HG03108 (cell line): ENCODE results near the gene SPTBN4.
A peak's percentile ranks its signal among the peaks of the same experiment; 100 is the strongest.
"Not testable (repeated sequence)": the region's sequence is repeated elsewhere in the genome, so short reads cannot be mapped to it uniquely, and the experiment has no call there.

ENCODE experiments used
- ATAC-seq: cut with Tn5 transposase; IDR thresholded peaks from one replicate; pipeline ENCODE4 v1.9.1; 2021; ENCODE audit warnings: moderate library complexity; ENCODE audit not compliant: unreplicated experiment

Gene SPTBN4

DNA sequence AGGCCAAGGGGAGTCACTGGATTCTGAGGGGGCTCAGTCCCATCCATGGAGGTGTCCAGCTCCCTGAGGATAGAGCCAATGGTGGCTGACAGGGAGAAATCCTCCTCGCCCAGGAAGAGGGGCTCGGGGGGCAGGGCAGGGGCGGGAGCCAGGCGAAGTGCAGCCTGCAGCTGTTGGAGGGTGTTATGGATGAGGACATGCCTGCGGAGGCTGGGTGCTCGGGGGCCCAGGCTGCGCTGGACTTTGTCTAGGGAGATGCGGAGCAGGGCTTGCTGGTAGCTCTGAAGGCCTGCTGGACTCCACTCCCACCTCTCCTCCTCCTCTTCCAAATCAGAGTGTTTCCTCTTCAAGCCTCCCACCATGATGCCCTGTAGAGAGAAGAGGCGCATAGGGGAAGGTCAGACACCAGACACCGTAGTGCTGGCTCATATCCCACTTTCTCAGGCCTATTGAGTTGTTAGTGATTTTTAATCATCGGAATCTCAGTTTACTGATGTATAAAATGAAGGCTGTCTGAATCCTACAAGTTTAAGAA lies 25.0 kb upstream of the SPTBN4 start:
- no peak for ATAC-seq

DNA sequence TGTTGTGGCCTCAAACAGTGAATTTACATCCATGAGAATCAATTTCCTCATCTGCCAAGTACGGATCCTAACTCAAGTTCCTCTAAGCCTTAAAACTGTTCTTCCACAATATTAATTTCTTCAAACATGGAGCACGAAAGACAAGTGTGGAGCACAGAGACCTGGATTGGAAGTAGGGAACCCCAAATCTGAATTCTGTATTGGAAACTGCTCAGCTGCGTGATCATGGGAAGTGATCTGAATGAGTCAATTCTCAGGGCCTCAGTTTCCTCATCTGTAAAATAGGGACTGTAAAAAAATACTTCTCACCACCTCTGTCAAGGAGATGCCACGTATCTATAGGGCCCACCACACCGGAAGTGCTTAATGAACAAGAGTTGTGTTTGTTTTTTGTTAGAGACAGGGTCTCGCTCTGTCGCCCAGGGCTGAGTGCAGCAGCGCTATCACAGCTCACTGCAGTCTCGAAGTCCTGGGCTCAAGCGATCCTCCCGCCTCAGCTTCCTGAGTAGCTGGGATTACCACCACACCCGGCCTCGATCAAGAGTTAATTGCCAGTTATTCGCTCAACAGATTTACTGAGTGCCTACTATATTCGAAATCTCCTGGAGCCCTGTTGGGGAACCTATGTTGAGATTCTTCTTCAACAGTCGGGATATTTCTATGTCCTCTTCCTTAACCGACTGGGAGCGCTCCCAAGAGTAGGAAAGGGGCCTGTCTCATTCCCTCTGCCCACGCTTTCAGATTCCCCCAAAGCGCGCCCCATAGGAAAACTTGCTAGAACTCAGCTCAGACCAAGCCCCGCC lies 24.3 kb upstream of the SPTBN4 start:
- ATAC-seq = no peak

DNA sequence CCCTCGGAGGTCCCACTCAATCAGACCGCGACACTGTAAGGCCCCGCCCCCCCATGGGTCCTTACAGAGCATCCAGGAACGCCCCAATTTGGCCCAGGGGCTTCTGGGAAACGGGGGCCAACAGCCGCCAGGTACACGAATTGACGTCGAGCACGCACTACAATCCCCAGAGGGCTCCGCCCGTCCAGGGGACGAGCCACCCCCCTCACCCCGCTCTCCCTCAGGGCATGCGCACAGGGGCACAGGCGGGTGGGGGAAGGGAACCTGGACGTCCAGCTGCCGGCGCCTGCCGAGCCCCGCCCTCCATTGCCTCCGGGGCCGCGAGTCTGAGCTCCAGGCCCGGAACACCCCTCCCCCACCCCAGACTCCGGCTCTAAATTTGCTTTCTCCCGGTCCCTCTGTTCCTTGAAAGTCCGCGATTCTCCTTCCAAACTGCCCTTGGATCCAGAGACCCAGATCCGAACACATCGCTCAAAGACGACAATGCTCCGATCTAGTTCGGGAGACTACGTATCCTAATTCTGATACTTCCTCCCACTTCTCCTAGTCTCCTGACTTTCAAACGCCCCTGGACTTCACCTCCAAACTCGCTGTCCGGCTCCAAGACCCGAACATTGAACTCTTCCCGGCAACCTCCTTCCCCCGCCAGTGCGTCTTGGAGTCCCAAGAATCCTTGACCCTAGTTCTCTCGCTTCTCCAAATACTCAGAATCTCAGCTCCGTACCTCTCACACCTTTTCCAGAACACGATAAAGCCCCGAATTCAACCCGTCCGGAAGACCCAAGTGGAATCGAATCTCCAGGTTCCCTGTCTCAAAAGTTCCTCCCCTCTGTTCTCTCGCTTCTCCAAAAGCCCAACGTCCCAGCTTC lies 23.4 kb upstream of the SPTBN4 start:
- ATAC-seq = peak; percentile 72

GRCh38 chr19:40444000-40444824 lies 22.6 kb upstream of the SPTBN4 start, which contains the start of gene SERTAD3:
Gene SERTAD3 (minus strand): TSS chr19:40444335. CDS start chr19:40442080, 2,255 bp downstream.
- peak; percentile 57 for ATAC-seq

GRCh38 chr19:40444825-40445312 lies 21.9 kb upstream of the SPTBN4 start:
- no peak for ATAC-seq

GRCh38 chr19:40445780-40446262 lies 21.0 kb upstream of the SPTBN4 start:
- ATAC-seq = no peak

DNA sequence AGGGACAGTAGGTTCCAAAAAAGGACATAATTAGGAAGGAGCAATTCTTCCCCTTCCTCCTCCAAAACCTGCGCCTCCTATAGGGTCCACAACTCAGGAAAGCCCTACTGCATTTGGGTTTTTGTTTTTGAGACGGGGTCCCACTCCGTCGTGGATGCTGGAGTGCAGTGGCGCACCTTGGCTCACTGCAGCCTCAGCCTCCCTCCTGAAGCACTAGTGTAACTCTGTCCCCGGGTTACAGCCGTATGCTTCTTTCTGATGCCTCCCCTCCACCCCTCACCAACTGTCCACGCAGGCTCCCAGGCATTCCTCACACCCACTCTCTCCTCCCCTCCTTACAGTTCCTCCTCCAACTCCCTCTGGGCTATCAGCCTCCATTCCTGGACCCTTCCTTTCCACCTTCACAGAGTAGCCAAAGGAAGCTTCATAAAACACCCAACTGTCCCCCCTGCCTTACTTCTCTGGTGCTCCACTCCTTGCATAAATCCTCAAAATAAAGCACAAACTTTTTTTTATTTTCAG lies 20.5 kb upstream of the SPTBN4 start:
- no peak for ATAC-seq

- ATAC-seq = no peak
These were observed 17.3 kb upstream of the SPTBN4 start for GRCh38 chr19:40449506-40449905.

DNA sequence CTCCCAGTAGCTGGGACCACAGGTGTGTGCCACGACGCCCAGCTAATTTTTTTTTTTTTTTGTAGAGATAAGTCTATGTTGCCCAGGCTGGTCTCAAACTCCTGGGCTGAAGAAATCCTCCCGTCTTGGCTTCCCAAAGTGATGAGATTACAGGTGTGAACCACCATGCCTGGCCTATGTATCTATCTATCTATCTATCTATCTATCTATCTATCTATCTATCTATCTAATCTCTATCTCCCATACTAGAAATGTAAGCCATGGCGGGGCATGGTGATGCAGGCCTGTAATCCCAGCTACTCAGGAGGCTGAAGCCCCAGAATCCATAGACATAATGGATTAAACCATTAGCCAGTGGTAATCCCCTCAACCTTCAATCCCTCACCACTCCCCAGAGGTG lies 16.1 kb upstream of the SPTBN4 start:
- ATAC-seq = no peak

DNA sequence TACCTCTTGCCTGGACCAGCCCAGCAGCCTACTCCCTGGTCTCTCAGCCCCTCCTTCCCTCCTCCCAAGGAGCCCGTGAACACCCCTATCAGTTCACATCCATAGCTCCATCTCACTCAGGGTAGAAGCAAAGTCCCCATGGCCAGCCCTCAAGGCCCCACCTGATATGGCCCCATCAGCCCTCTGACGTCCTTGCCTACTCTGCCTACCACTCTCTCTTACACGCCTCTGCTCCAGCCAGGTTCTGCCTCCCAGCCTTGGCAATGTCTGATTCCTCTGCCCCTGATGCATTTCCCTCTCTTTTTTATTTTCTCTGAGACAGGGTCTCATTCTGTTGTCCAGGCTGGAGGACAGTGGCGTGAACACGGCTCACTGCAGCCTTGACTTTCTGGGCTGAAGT lies 14.8 kb upstream of the SPTBN4 start:
- no peak for ATAC-seq

- no peak for ATAC-seq
These were observed 13.6 kb upstream of the SPTBN4 start for GRCh38 chr19:40453151-40453735.

- not testable (repeated sequence) for ATAC-seq
These were observed 12.9 kb upstream of the SPTBN4 start for GRCh38 chr19:40453943-40454342.

- ATAC-seq = no peak
These were observed 9.8 kb upstream of the SPTBN4 start for GRCh38 chr19:40457048-40457447.

GRCh38 chr19:40457953-40458596 lies 8.7 kb upstream of the SPTBN4 start:
- ATAC-seq = no peak

DNA sequence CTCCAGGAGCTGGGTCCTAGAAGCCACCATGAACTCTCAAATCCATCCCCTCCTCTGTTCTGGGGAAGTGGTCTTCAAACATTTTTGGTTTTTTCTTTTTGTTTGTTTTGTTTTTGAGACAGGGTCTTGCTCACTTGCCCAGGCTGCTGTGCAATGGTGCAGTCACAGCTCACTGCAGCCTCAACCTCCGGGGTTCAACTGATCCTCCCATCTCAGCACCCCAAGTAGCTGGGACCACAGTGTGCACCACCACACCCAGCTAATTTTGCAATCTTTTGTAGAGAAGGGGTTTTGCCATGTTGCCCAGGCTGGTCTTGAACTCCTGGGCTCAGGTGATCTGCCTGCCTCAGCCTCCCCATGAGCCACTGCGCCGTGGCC lies 8.2 kb upstream of the SPTBN4 start:
- no peak for ATAC-seq

GRCh38 chr19:40460185-40460584 lies 6.6 kb upstream of the SPTBN4 start:
- no peak for ATAC-seq

GRCh38 chr19:40461669-40462221 lies 5.1 kb upstream of the SPTBN4 start:
- no peak for ATAC-seq

- ATAC-seq = not testable (repeated sequence)
These were observed 3.2 kb upstream of the SPTBN4 start for GRCh38 chr19:40463587-40464037.
